ENCODE results near the gene AKT2.

GRCh38 chr19:40266119-40266518 lies 19.0 kb downstream of the AKT2 start:
- TF ChIP-seq POLR2AphosphoS5 (IDR thresholded peaks at IDR 0.05) (no peak), TAF1 (IDR thresholded peaks at IDR 0.05; ENCODE audit: low read depth) (no peak), SMC3 (conservative IDR thresholded peaks at IDR 0.05; ENCODE audit: poor library complexity) (no peak), CTCF (IDR thresholded peaks at IDR 0.05; ENCODE audit: poor library complexity, severe bottlenecking) (no peak), EP300 (conservative IDR thresholded peaks at IDR 0.05; ENCODE audit: poor library complexity, severe bottlenecking) (no peak), EZH2 (IDR thresholded peaks at IDR 0.05; ENCODE audit: borderline replicate concordance, insufficient read depth, low read length, poor library complexity, severe bottlenecking) (no peak), RAD21 (conservative IDR thresholded peaks at IDR 0.05) (no peak)

Data from neural cell (in vitro differentiated cells).